ENCODE measurements around the gene CSTF1.

The CSTF1 gene

GRCh38 chr20:56454754-56455153 is 62.3 kb downstream of the CSTF1 start:
- DNase-seq (ENCODE audit: low read depth in 2 of 2), result no peak
